Vagina (tissue), 2 donors: ENCODE data around the gene C12orf42.

Experiments
- POLR2A ChIP-seq, 2 donors: fragments of 450-650 bp; IDR thresholded peaks; one replicate each; pipeline ENCODE4 v1.6.1; 2017; ENCODE audit warnings: antibody characterized with exemption in 2 of 2, mild to moderate bottlenecking in 2 of 2, moderate library complexity in 2 of 2
- POLR2AphosphoS5 ChIP-seq, 2 donors: sonication (generic); formaldehyde crosslinking; IDR thresholded peaks; one replicate each; pipeline ENCODE4 v1.9.0; 2017; ENCODE audit warnings: antibody characterized with exemption in 2 of 2, mild to moderate bottlenecking in 2 of 2, low read depth in 1 of 2; ENCODE audit not compliant: insufficient read depth in 1 of 2
- TF ChIP-seq, protein P1 (sequence below), 3 experiments: fragments of 450-650 bp in 2 of 3; fragments of 200-600 bp in 1 of 3; sonication (generic) in 1 of 3; IDR thresholded peaks; one replicate each; pipeline ENCODE4 v1.5.1; 2017 to 2019; ENCODE audit warnings: antibody characterized with exemption in 3 of 3, mild to moderate bottlenecking in 2 of 3, moderate library complexity in 2 of 3

DNA sequence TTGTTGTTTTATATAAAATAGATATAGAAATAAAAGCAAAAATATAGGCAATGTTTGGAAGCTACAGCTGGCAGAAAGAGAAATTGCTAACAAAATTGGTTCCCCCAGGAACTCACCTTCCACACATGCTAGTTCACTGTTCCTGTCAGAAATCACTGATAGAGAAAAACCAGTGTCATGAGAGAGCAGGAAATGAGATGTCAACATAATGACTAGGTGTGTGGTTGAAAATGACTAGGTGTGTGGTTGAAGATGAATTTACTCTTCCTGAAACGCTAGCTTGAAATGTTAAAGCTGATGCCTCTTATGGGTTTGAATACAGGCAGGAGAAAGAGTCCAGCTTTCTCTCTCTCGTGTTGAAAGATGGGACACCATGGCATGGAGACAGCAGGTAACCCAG, 216.3 kb downstream of the C12orf42 start:
- TF ChIP-seq POLR2AphosphoS5 (IDR thresholded peaks at IDR 0.05; ENCODE audit: insufficient read depth in 1 of 2, low read depth in 1 of 2) = no peak
- no peak for TF ChIP-seq POLR2A (IDR thresholded peaks at IDR 0.05)
- TF ChIP-seq, protein P1, sequence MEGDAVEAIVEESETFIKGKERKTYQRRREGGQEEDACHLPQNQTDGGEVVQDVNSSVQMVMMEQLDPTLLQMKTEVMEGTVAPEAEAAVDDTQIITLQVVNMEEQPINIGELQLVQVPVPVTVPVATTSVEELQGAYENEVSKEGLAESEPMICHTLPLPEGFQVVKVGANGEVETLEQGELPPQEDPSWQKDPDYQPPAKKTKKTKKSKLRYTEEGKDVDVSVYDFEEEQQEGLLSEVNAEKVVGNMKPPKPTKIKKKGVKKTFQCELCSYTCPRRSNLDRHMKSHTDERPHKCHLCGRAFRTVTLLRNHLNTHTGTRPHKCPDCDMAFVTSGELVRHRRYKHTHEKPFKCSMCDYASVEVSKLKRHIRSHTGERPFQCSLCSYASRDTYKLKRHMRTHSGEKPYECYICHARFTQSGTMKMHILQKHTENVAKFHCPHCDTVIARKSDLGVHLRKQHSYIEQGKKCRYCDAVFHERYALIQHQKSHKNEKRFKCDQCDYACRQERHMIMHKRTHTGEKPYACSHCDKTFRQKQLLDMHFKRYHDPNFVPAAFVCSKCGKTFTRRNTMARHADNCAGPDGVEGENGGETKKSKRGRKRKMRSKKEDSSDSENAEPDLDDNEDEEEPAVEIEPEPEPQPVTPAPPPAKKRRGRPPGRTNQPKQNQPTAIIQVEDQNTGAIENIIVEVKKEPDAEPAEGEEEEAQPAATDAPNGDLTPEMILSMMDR (IDR thresholded peaks at IDR 0.05) = no peak
